HUES6 (cell line): Measurements from ENCODE around the gene ARID2.

Experiments
- H3K27ac ChIP-seq: 2 replicates; pipeline ENCODE4 v1.7.0; 2013; ENCODE audit warnings: low read depth, mild to moderate bottlenecking, low read length, inconsistent platforms
- H3K27me3 ChIP-seq: 2 replicates; pipeline ENCODE4 v1.6.1; 2013; ENCODE audit warnings: low read length; ENCODE audit not compliant: control insufficient read depth, insufficient read depth
- H3K36me3 ChIP-seq: 2 replicates; pipeline ENCODE4 v1.6.1; 2013; ENCODE audit warnings: low read length; ENCODE audit not compliant: control insufficient read depth, insufficient read depth
- H3K4me1 ChIP-seq: 2 replicates; pipeline ENCODE4 v1.6.1; 2013; ENCODE audit warnings: low read length; ENCODE audit not compliant: control insufficient read depth, insufficient read depth
- H3K4me3 ChIP-seq: 2 replicates; pipeline ENCODE4 v1.5.1; 2013; ENCODE audit warnings: low read depth, low read length
- H3K9ac ChIP-seq: one replicate; pipeline ENCODE4 v1.6.1; 2013; ENCODE audit warnings: mild to moderate bottlenecking, low read length
- H3K9me3 ChIP-seq: 2 replicates; pipeline ENCODE4 v1.6.1; 2013; ENCODE audit warnings: low read depth, low read length; ENCODE audit not compliant: control insufficient read depth, insufficient read depth

ARID2 gene

DNA sequence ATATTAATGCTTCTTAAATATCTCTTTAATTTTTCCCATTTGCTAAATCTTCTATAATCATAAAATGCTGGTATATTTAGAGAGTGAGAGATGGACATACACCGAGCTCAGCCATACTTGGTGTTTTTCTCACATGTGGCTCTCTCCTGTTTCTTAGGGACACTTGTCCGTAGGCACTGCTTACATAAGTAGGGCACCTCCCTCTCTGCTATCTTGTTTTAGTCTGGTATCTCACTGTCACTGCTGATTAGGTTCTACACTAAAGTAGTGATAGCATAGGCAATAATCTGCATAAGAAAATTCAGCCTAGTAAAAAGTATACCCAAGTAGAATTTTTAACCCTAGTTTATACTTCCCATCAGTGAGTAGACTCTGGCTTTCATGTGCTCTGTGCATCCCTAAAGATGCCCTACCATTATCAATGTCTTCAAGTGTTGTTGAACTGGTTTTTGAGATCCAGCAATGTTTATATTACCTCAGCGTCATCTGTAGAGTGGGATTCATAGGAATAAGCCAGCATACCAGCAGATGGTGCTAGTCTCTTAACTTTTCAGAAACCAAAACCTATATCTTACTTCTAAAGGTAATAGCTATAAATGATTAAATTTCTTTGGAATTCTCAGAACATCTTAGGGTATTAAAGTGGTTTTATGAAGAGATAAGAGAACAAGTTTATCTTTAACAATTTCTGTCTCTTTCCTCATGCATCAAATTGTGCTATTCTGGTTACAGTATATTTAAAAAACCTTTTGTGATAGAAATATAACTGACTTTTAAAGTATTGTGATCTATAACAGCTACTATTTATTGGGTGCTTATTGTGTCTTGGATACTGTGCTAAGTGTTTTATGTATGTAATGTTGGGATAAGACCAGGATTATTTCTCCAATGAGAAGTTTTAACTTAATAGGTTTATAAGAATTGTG lies 32.9 kb downstream of the ARID2 start:
- Histone ChIP-seq H3K9ac (no peak overlapping the region), H3K4me1 (peaks cover 10% of the 10 kb centered on the region), H3K36me3 (no peaks in the 10 kb centered on the region), H3K9me3 (no peaks in the 10 kb centered on the region), H3K4me3 (no peak overlapping the region), H3K27me3 (no peaks in the 10 kb centered on the region), H3K27ac (no peak overlapping the region)

- Histone ChIP-seq H3K27me3 (no peaks in the 10 kb centered on the region), H3K36me3 (no peaks in the 10 kb centered on the region), H3K4me1 (peaks cover 13% of the 10 kb centered on the region), H3K4me3 (no peak overlapping the region), H3K9ac (no peak overlapping the region), H3K9me3 (no peaks in the 10 kb centered on the region), H3K27ac (no peak overlapping the region)
Observed at GRCh38 chr12:45763381-45763780, 33.9 kb downstream of the ARID2 start.

GRCh38 chr12:45768194-45768593 lies 38.7 kb downstream of the ARID2 start:
- Histone ChIP-seq H3K4me1 (peaks cover 5% of the 10 kb centered on the region; the same call in 1 of the 2 replicates), H3K27ac (no peak overlapping the region), H3K36me3 (no peaks in the 10 kb centered on the region), H3K9ac (no peak overlapping the region), H3K4me3 (no peak overlapping the region), H3K27me3 (no peaks in the 10 kb centered on the region), H3K9me3 (no peaks in the 10 kb centered on the region; the same call in 1 of the 2 replicates)

- H3K4me1 ChIP-seq = peaks cover 6% of the 10 kb centered on the region; the same call in 1 of the 2 replicates
- H3K36me3 ChIP-seq = no peaks in the 10 kb centered on the region
- H3K27ac ChIP-seq = no peak overlapping the region
- H3K27me3 ChIP-seq = no peaks in the 10 kb centered on the region
- no peak overlapping the region for H3K9ac ChIP-seq
- H3K4me3 ChIP-seq = no peak overlapping the region
- no peaks in the 10 kb centered on the region; the same call in 1 of the 2 replicates for H3K9me3 ChIP-seq
Observed at GRCh38 chr12:45773747-45774146, 44.2 kb downstream of the ARID2 start.

- no peak overlapping the region for H3K9ac ChIP-seq
- H3K27ac ChIP-seq = no peak overlapping the region
- no peaks in the 10 kb centered on the region for H3K36me3 ChIP-seq
- H3K9me3 ChIP-seq = no peaks in the 10 kb centered on the region
- H3K4me1 ChIP-seq = peaks cover 6% of the 10 kb centered on the region; the same call in 1 of the 2 replicates
- H3K27me3 ChIP-seq = no peaks in the 10 kb centered on the region
- no peak overlapping the region for H3K4me3 ChIP-seq
Observed at GRCh38 chr12:45774508-45775162, 45.1 kb downstream of the ARID2 start.

DNA sequence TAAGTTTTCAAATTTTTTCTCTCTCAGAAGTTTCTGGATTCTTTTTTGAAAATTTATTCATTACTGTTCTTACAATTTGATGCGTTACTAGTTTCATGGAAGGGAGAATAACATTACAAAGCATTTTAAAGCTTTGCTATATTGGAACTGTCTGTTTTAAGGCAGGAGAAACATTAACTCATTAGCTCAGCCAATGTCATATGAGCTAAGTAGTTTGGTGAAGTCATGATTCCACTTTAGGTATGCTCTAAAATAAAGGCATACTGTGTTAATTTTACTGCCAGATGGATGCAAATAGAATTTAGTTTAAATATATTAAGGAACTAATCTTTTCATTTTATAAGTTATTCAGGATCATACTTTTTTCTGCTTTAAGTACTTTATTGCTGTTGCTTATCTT lies 46.0 kb downstream of the ARID2 start:
- H3K27ac ChIP-seq = no peak overlapping the region
- H3K36me3 ChIP-seq = no peaks in the 10 kb centered on the region
- no peaks in the 10 kb centered on the region for H3K27me3 ChIP-seq
- no peak overlapping the region for H3K4me3 ChIP-seq
- H3K9ac ChIP-seq = no peak overlapping the region
- no peaks in the 10 kb centered on the region for H3K9me3 ChIP-seq
- H3K4me1 ChIP-seq = peaks cover 6% of the 10 kb centered on the region; the same call in 1 of the 2 replicates

DNA sequence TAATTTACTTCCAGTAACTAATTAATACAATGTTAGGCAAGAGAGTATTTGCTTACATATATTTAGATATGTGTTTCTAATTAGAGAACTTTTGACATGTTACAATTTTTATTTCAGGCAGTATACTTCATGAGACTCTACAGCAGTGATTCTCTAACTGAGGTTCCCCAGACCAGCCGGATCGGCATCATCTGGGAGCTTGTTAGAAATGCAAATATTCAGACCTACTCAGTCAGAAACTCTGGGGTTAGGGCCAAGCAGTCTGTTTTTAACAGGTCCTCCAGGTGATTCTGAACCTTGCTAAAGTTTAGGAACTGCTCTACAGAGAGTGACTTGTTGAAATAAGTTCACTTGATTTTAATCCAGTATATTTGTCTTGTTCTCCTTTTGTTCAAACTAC lies 46.5 kb downstream of the ARID2 start:
- Histone ChIP-seq H3K4me1 (peaks cover 6% of the 10 kb centered on the region; the same call in 1 of the 2 replicates), H3K9ac (no peak overlapping the region), H3K9me3 (no peaks in the 10 kb centered on the region), H3K36me3 (no peaks in the 10 kb centered on the region), H3K4me3 (no peak overlapping the region), H3K27ac (no peak overlapping the region), H3K27me3 (no peaks in the 10 kb centered on the region)

- Histone ChIP-seq H3K9ac (no peak overlapping the region), H3K4me3 (no peak overlapping the region), H3K27me3 (no peaks in the 10 kb centered on the region), H3K36me3 (no peaks in the 10 kb centered on the region), H3K9me3 (no peaks in the 10 kb centered on the region), H3K4me1 (peaks cover 10% of the 10 kb centered on the region; the same call in 1 of the 2 replicates), H3K27ac (no peak overlapping the region)
Observed at GRCh38 chr12:45779936-45780335, 50.4 kb downstream of the ARID2 start.

- Histone ChIP-seq H3K9ac (no peak overlapping the region), H3K9me3 (no peaks in the 10 kb centered on the region), H3K4me1 (peaks cover 4% of the 10 kb centered on the region; the same call in 1 of the 2 replicates), H3K36me3 (no peaks in the 10 kb centered on the region), H3K27me3 (no peaks in the 10 kb centered on the region), H3K27ac (no peak overlapping the region), H3K4me3 (no peak overlapping the region)
Observed at GRCh38 chr12:45781080-45781479, 51.6 kb downstream of the ARID2 start.

- no peaks in the 10 kb centered on the region for H3K27me3 ChIP-seq
- no peak overlapping the region for H3K9ac ChIP-seq
- peaks cover 4% of the 10 kb centered on the region; the same call in 1 of the 2 replicates for H3K4me1 ChIP-seq
- no peak overlapping the region for H3K4me3 ChIP-seq
- H3K27ac ChIP-seq = no peak overlapping the region
- no peaks in the 10 kb centered on the region for H3K9me3 ChIP-seq
- H3K36me3 ChIP-seq = no peaks in the 10 kb centered on the region
Observed at GRCh38 chr12:45785315-45785714, 55.8 kb downstream of the ARID2 start.

DNA sequence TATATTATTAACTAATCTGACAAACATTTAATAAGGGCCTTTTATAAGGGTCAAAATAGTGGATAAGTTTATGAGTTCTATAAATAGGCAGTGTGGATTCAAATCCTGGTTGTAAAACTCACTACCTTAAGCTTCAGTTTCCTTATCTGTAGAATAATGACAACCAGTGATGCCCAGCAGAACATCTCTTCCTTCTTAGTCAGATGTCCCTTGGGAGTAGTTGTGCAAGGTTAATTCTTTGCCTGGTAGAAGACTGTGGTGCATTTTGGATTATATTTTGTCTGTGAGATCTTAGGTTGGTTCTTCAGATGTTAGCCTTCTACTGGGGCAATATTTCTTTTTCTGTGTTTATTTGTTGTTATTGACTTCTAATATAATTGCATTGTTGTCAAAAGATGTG lies 59.5 kb downstream of the ARID2 start:
- H3K4me3 ChIP-seq = no peak overlapping the region
- H3K9me3 ChIP-seq = no peaks in the 10 kb centered on the region
- H3K27me3 ChIP-seq = no peaks in the 10 kb centered on the region
- no peaks in the 10 kb centered on the region for H3K36me3 ChIP-seq
- H3K4me1 ChIP-seq = no peaks in the 10 kb centered on the region
- no peak overlapping the region for H3K27ac ChIP-seq
- no peak overlapping the region for H3K9ac ChIP-seq
